ENCODE data around the gene JAG1. TPM values are rescaled to one million over a fixed set of nuclear protein-coding genes. Genes with fewer than 3 reads are reported as not detected.
A peak's percentile ranks its signal among the peaks of the same experiment; 100 is the strongest.

The JAG1 gene
- total RNA-seq (2014; rRNA removed; shearing (Covaris generic)): 0.28 and 0.32 TPM in 2 replicates
- 0.67 and 1.7 TPM in 2 replicates for total RNA-seq (2022)
- percentile 28 among the genes with signal in this experiment for Bru-seq, nascent RNA
- BruChase-seq, experiment 1, labeled RNA remaining after a 6-hour chase: percentile 22 among the genes with signal in this experiment
- percentile 29 among the genes with signal in this experiment for BruChase-seq, experiment 2, labeled RNA remaining after a 2-hour chase
- long read RNA-seq, full-length matches to known transcripts: 1 of 3 reads
- long read RNA-seq, partial matches to known transcripts: 1 of 3 reads
- long read RNA-seq, other reads (novel, unspliced or antisense): 1 of 3 reads

GRCh38 chr20:10673842-10674683 is at the start of gene JAG1:
TSS of gene JAG1 (minus strand) at chr20:10673999. CDS start at chr20:10673530, 469 bp downstream.
- BruUV-seq (replicated peaks): no TSS peak
- DNase-seq (ENCODE audit: low spot score): peak; percentile 90
- Histone ChIP-seq H4K20me1 (ENCODE audit: insufficient read depth, low read length) (0 out of 2 replicates have a peak, but pooled peaks cover 3% of the 10 kb centered on the region), H3K36me3 (ENCODE audit: insufficient read depth, low read length) (no peaks in the 10 kb centered on the region), H3K27ac (ENCODE audit: low read depth, low read length, poor library complexity, severe bottlenecking) (peak within 1 kb of the TSS; percentile 51), H3K4me3 (ENCODE audit: low read depth, low read length, poor library complexity, severe bottlenecking) (peak within 1 kb of the TSS; percentile 67), H3K9me3 (ENCODE audit: low read length) (no peaks in the 10 kb centered on the region), H2AFZ (ENCODE audit: low read length) (peak within 1 kb of the TSS; percentile 87), H3K9me2 (ENCODE audit: insufficient read depth, low read length) (no peaks in the 10 kb centered on the region), H3K79me2 (ENCODE audit: insufficient read depth, low read depth, low read length) (no peaks in the 10 kb centered on the region), H3K4me1 (ENCODE audit: insufficient read depth, low read length, poor library complexity, severe bottlenecking) (peaks cover 40% of the 10 kb centered on the region), H3K4me2 (ENCODE audit: low read length) (peak within 1 kb of the TSS; percentile 83)
- POLR2A ChIA-PET: interaction anchor here (0.6 to 1.6 kb wide), 3 partner anchors 24 to 136 kb away, joined by 3 read pairs; no protein-coding TSS in a partner anchor
- CTCF ChIA-PET (ENCODE audit: unreplicated experiment): no interaction called here
- TF ChIP-seq CTCF (conservative IDR thresholded peaks at IDR 0.05; ENCODE audit: low read length): no peak
- TF ChIP-seq EZH2phosphoT487 (IDR thresholded peaks at IDR 0.05; ENCODE audit: borderline replicate concordance, low read depth, low read length): no peak
- intact Hi-C loops (cut with micrococcal nuclease; ENCODE audit: unreplicated experiment): loop anchor here (2.0 to 10.0 kb wide), 5 partner anchors 122 to 1059 kb away; partner anchors contain the start of genes ANKEF1, MKKS and SLX4IP

GRCh38 chr20:10721976-10722375 is 48.2 kb upstream of the JAG1 start:
- CTCF ChIA-PET (ENCODE audit: unreplicated experiment): no interaction called here
- Histone ChIP-seq H3K9me3 (ENCODE audit: low read length) (no peaks in the 10 kb centered on the region), H4K20me1 (ENCODE audit: insufficient read depth, low read length) (no peaks in the 10 kb centered on the region), H3K4me1 (ENCODE audit: insufficient read depth, low read length, poor library complexity, severe bottlenecking) (no peaks in the 10 kb centered on the region), H3K4me2 (ENCODE audit: low read length) (no peak overlapping the region), H2AFZ (ENCODE audit: low read length) (no peak overlapping the region), H3K36me3 (ENCODE audit: insufficient read depth, low read length) (no peaks in the 10 kb centered on the region), H3K9me2 (ENCODE audit: insufficient read depth, low read length) (no peaks in the 10 kb centered on the region), H3K4me3 (ENCODE audit: low read depth, low read length, poor library complexity, severe bottlenecking) (no peak overlapping the region), H3K79me2 (ENCODE audit: insufficient read depth, low read depth, low read length) (no peaks in the 10 kb centered on the region), H3K27ac (ENCODE audit: low read depth, low read length, poor library complexity, severe bottlenecking) (no peak overlapping the region)
- BruUV-seq (replicated peaks): no TSS peak
- DNase-seq (ENCODE audit: low spot score): no peak
- no peak for TF ChIP-seq EZH2phosphoT487 (IDR thresholded peaks at IDR 0.05; ENCODE audit: borderline replicate concordance, low read depth, low read length)
- TF ChIP-seq CTCF (conservative IDR thresholded peaks at IDR 0.05; ENCODE audit: low read length): no peak
- intact Hi-C loops (cut with micrococcal nuclease; ENCODE audit: unreplicated experiment): no loop called here
- POLR2A ChIA-PET: interaction anchor here (0.7 to 1.1 kb wide), 6 partner anchors 13 to 844 kb away, joined by 3 to 5 read pairs (median 4); no protein-coding TSS in a partner anchor

Data from OCI-LY7 (cell line).